Measurements from ENCODE around the gene PDILT.
"Not testable (repeated sequence)": the region's sequence is repeated elsewhere in the genome, so short reads cannot be mapped to it uniquely, and the experiment has no call there.

PDILT gene

GRCh38 chr16:20404637-20405036 lies at the start of gene PDILT:
Gene PDILT (minus strand): TSS chr16:20404737. CDS start chr16:20399300, 5,437 bp downstream.
- DNase-seq: no peak

GRCh38 chr16:20453633-20454032 lies 49.1 kb upstream of the PDILT start:
- DNase-seq: not testable (repeated sequence)

- not testable (repeated sequence) for DNase-seq
Measured at GRCh38 chr16:20451364-20451763, 46.8 kb upstream of the PDILT start, which contains the start of gene ACSM2A. Gene ACSM2A (plus strand): TSS chr16:20451521. CDS start chr16:20460115, 8,594 bp downstream.

GRCh38 chr16:20446652-20447393 lies 42.3 kb upstream of the PDILT start:
- DNase-seq: not testable (repeated sequence)

GRCh38 chr16:20441859-20442258 lies 37.3 kb upstream of the PDILT start:
- not testable (repeated sequence) for DNase-seq

GRCh38 chr16:20441191-20441590 lies 36.7 kb upstream of the PDILT start:
- DNase-seq: no peak

GRCh38 chr16:20440731-20441130 lies 36.2 kb upstream of the PDILT start:
- DNase-seq: not testable (repeated sequence)

- not testable (repeated sequence) for DNase-seq
Measured at GRCh38 chr16:20439820-20440231, 35.3 kb upstream of the PDILT start.

- not testable (repeated sequence) for DNase-seq
Measured at GRCh38 chr16:20438950-20439349, 34.4 kb upstream of the PDILT start.

GRCh38 chr16:20430948-20431347 lies 26.4 kb upstream of the PDILT start:
- DNase-seq: no peak

GRCh38 chr16:20430480-20430879 lies 25.9 kb upstream of the PDILT start:
- DNase-seq: not testable (repeated sequence)

GRCh38 chr16:20429499-20429898 lies 25.0 kb upstream of the PDILT start:
- DNase-seq: not testable (repeated sequence)

- DNase-seq: not testable (repeated sequence)
Measured at GRCh38 chr16:20427401-20427797, 22.9 kb upstream of the PDILT start.

GRCh38 chr16:20424129-20424866 lies 19.8 kb upstream of the PDILT start:
- no peak for DNase-seq

GRCh38 chr16:20423772-20424128 lies 19.2 kb upstream of the PDILT start:
- not testable (repeated sequence) for DNase-seq

GRCh38 chr16:20421748-20422147 lies 17.2 kb upstream of the PDILT start:
- not testable (repeated sequence) for DNase-seq

GRCh38 chr16:20419093-20419492 lies 14.6 kb upstream of the PDILT start:
- not testable (repeated sequence) for DNase-seq

GRCh38 chr16:20415541-20415940 lies 11.0 kb upstream of the PDILT start:
- no peak for DNase-seq

GRCh38 chr16:20411055-20411454 lies 6.5 kb upstream of the PDILT start:
- no peak for DNase-seq

- DNase-seq: no peak
Measured at GRCh38 chr16:20410121-20410723, 5.7 kb upstream of the PDILT start.

GRCh38 chr16:20409398-20410120 lies 5.0 kb upstream of the PDILT start, which contains the start of gene ACSM5:
Gene ACSM5 (plus strand): TSS chr16:20409534. CDS start chr16:20411485, 1,951 bp downstream.
- DNase-seq: no peak

GRCh38 chr16:20402651-20403050 lies 1.9 kb downstream of the PDILT start:
- DNase-seq: no peak

All from KG1 (cell line).